GM23338 (cell line): ENCODE results near the gene KIRREL3. TPM values are rescaled to one million over a fixed set of nuclear protein-coding genes. Genes with fewer than 3 reads are reported as not detected.

Experiments used
- ATAC-seq: fragments of 200-7000 bp; cut with Tn5 transposase; 3 replicates; pipeline ENCODE4 v1.9.1; 2020
- DNase-seq: peaks from one replicate; pipeline ENCODE4 v3.0.0-alpha.2; 2015; ENCODE audit warnings: low spot score
- H2AFZ ChIP-seq: fragments of 200-600 bp; sonication (generic); 2 replicates; pipeline ENCODE4 v1.8.0; 2016; ENCODE audit warnings: antibody characterized with exemption, mild to moderate bottlenecking, moderate library complexity
- H3F3A ChIP-seq: fragments of 200-600 bp; sonication (generic); replicated peaks from 2 replicates; pipeline ENCODE4 v1.8.0; 2017; ENCODE audit warnings: antibody characterized with exemption, mixed run types, low read depth
- H3K27ac ChIP-seq: fragments of 200-600 bp; sonication (generic); 2 replicates; pipeline ENCODE4 v1.6.1; 2016; ENCODE audit warnings: low read depth
- H3K27me3 ChIP-seq: fragments of 200-600 bp; sonication (generic); 2 replicates; pipeline ENCODE4 v1.8.0; 2016; ENCODE audit warnings: mild to moderate bottlenecking, mixed run types, moderate library complexity; ENCODE audit not compliant: insufficient read depth
- H3K36me3 ChIP-seq: fragments of 200-600 bp; sonication (generic); 2 replicates; pipeline ENCODE4 v1.8.0; 2016; ENCODE audit warnings: mild to moderate bottlenecking; ENCODE audit not compliant: insufficient read depth
- H3K4me1 ChIP-seq: fragments of 200-600 bp; sonication (generic); 2 replicates; pipeline ENCODE4 v1.8.0; 2016; ENCODE audit warnings: mild to moderate bottlenecking, moderate library complexity; ENCODE audit not compliant: insufficient read depth
- H3K4me2 ChIP-seq: fragments of 200-600 bp; sonication (generic); 2 replicates; pipeline ENCODE4 v1.7.1; 2017; ENCODE audit warnings: mixed run types
- H3K4me3 ChIP-seq: fragments of 200-600 bp; sonication (generic); 2 replicates; pipeline ENCODE4 v1.6.1; 2016; ENCODE audit warnings: mixed run types
- H3K79me2 ChIP-seq: fragments of 200-600 bp; sonication (generic); replicated peaks from 2 replicates; pipeline ENCODE4 v1.8.0; 2017; ENCODE audit warnings: mild to moderate bottlenecking; ENCODE audit not compliant: insufficient read depth
- H3K9me2 ChIP-seq: fragments of 200-600 bp; sonication (generic); 2 replicates; pipeline ENCODE4 v1.8.0; 2017; ENCODE audit not compliant: insufficient read depth
- H4K20me1 ChIP-seq: fragments of 200-600 bp; sonication (generic); replicated peaks from 2 replicates; pipeline ENCODE4 v1.8.0; 2017; ENCODE audit warnings: mild to moderate bottlenecking; ENCODE audit not compliant: insufficient read depth
- H3K27ac Mint-ChIP-seq: 2 replicates; pipeline ENCODE4 v1.8.0; 2020; ENCODE audit warnings: inconsistent platforms, mild to moderate bottlenecking, moderate library complexity, mixed read lengths
- H3K27me3 Mint-ChIP-seq: 3 replicates; pipeline ENCODE4 v1.8.0; 2022; ENCODE audit warnings: low read depth, mild to moderate bottlenecking, moderate library complexity, mixed read lengths, inconsistent platforms; ENCODE audit not compliant: insufficient read depth, poor library complexity
- H3K36me3 Mint-ChIP-seq: 3 replicates; pipeline ENCODE4 v1.8.0; 2021; ENCODE audit warnings: low read depth, mild to moderate bottlenecking, inconsistent platforms, moderate library complexity, mixed read lengths
- H3K4me1 Mint-ChIP-seq: 3 replicates; pipeline ENCODE4 v1.8.0; 2020; ENCODE audit warnings: mild to moderate bottlenecking, inconsistent platforms, mixed read lengths
- H3K4me3 Mint-ChIP-seq: 3 replicates; pipeline ENCODE4 v1.8.0; 2021; ENCODE audit warnings: moderate library complexity, mild to moderate bottlenecking, inconsistent platforms, mixed read lengths
- H3K9me3 Mint-ChIP-seq: 3 replicates; pipeline ENCODE4 v1.8.0; 2020; ENCODE audit warnings: moderate library complexity, mild to moderate bottlenecking, inconsistent platforms, mixed read lengths
- CREB1 ChIP-seq: fragments of 250-450 bp; sonication (Bioruptor Pico); IDR thresholded peaks from 2 replicates; pipeline ENCODE4 v1.5.0; 2020; ENCODE audit warnings: low read depth, mild to moderate bottlenecking, moderate library complexity
- CTCF ChIP-seq, 2 experiments: fragments of 200-600 bp in 1 of 2; sonication (generic) in 1 of 2; conservative IDR thresholded peaks; 2 replicates each; pipeline versions ENCODE4 v1.5.1 to v1.6.1; 2016 to 2017; ENCODE audit warnings: antibody characterized with exemption in 2 of 2, low read depth in 2 of 2, mild to moderate bottlenecking in 2 of 2, moderate library complexity in 1 of 2
- ETS1 ChIP-seq: IDR thresholded peaks from 2 replicates; pipeline ENCODE4 v1.6.1; 2016; ENCODE audit warnings: antibody characterized with exemption
- EZH2 ChIP-seq: fragments of 200-600 bp; sonication (generic); IDR thresholded peaks from one replicate; pipeline ENCODE4 v1.8.0; 2017; ENCODE audit warnings: antibody characterized with exemption, mild to moderate bottlenecking, low read depth; ENCODE audit not compliant: unreplicated experiment
- NANOG ChIP-seq: IDR thresholded peaks from 2 replicates; pipeline ENCODE4 v1.6.1; 2016; ENCODE audit warnings: antibody characterized with exemption, borderline replicate concordance
- POLR2AphosphoS5 ChIP-seq: IDR thresholded peaks from 2 replicates; pipeline ENCODE4 v1.6.1; 2016; ENCODE audit warnings: antibody characterized with exemption, low read depth
- REST ChIP-seq: IDR thresholded peaks from one replicate; pipeline ENCODE4 v1.6.1; 2018; ENCODE audit warnings: antibody characterized with exemption; ENCODE audit not compliant: unreplicated experiment
- ZNF114 ChIP-seq: fragments of 250-450 bp; sonication (Bioruptor Pico); IDR thresholded peaks from 2 replicates; pipeline ENCODE4 v1.5.0; 2020; ENCODE audit warnings: mild to moderate bottlenecking, moderate library complexity
- ZNF331 ChIP-seq: fragments of 250-450 bp; sonication (Bioruptor Pico); IDR thresholded peaks from 2 replicates; pipeline ENCODE4 v1.5.0; 2020; ENCODE audit warnings: low read depth, mild to moderate bottlenecking, moderate library complexity
- ZNF462 ChIP-seq: fragments of 250-450 bp; sonication (Bioruptor Pico); IDR thresholded peaks from 2 replicates; pipeline ENCODE4 v1.5.0; 2020; ENCODE audit warnings: mild to moderate bottlenecking, moderate library complexity
- polyA plus RNA-seq: library from polyadenylated mRNA; unstranded; fragments of >200 nt; fragmentation: Nextera tagmentation; extraction: Ambion mirVana; gene quantifications from 2 replicates; pipeline ENCODE4 v1.2.1, GENCODE V29; 2016
- total RNA-seq: library from RNA; depleted of rRNA; stranded (reverse); fragments of >200 nt; shearing (Covaris generic); gene quantifications from 2 replicates; pipeline ENCODE4 v1.2.3, GENCODE V29; 2014

Gene KIRREL3
- total and polyA plus RNA-seq, 2 experiments from 2014 or later: 0.13 to 1.5 TPM

- TF ChIP-seq NANOG (no peak), CREB1 (CRISPR knock-in tag) (no peak), ETS1 (no peak), ZNF331 (no peak), REST (no peak), ZNF462 (no peak), EZH2 (no peak), ZNF114 (CRISPR knock-in tag) (no peak), POLR2AphosphoS5 (no peak), CTCF (conservative IDR thresholded peaks at IDR 0.05; ENCODE audit: low read depth in 2 of 2) (no peak)
- H3K4me3 Mint-ChIP-seq: no peak overlapping the region
- ATAC-seq (no peak), DNase-seq (no peak)
- no peak overlapping the region for H2AFZ ChIP-seq
- no peaks in the 10 kb centered on the region for H3K79me2 ChIP-seq
- H3K27me3 ChIP-seq: no peaks in the 10 kb centered on the region
- H3K4me1 Mint-ChIP-seq: peaks cover 5% of the 10 kb centered on the region; the same call in 1 of the 3 replicates
- peaks cover 2% of the 10 kb centered on the region for H3K27me3 Mint-ChIP-seq
- no peaks in the 10 kb centered on the region for H4K20me1 ChIP-seq
- no peak overlapping the region for H3K27ac ChIP-seq
- H3F3A ChIP-seq: no peaks in the 10 kb centered on the region
- no peaks in the 10 kb centered on the region for H3K36me3 Mint-ChIP-seq
- H3K9me3 Mint-ChIP-seq: no peaks in the 10 kb centered on the region; the same call in 2 of the 3 replicates
- no peak overlapping the region for H3K4me3 ChIP-seq
- H3K4me2 ChIP-seq: no peak overlapping the region
- no peak overlapping the region for H3K27ac Mint-ChIP-seq
- no peaks in the 10 kb centered on the region for H3K4me1 ChIP-seq
- H3K36me3 ChIP-seq: no peaks in the 10 kb centered on the region
- H3K9me2 ChIP-seq: peaks cover 9% of the 10 kb centered on the region; the same call in 1 of the 2 replicates
These were observed 121.6 kb downstream of the KIRREL3 start for GRCh38 chr11:126878913-126879482.
